HepG2 (cell line): Measurements from ENCODE around the gene SHANK2. TPM values are rescaled to one million over a fixed set of nuclear protein-coding genes. Genes with fewer than 3 reads are reported as not detected.

Source experiments
- ATAC-seq: fragments of 200-7000 bp; cut with Tn5 transposase; 3 replicates; pipeline ENCODE4 v1.9.1; 2020; ENCODE audit warnings: mild to moderate bottlenecking, moderate library complexity
- BruUV-seq: library from RNA; stranded (reverse); fragments of 400-500 nt; replicated peaks from 2 replicates; lab custom pipeline; 2021; lab: Mats Ljungman, UMichigan
- CTCF ChIA-PET: fragments of 300-600 bp; formaldehyde crosslinking; extraction: SDS; loops from one replicate; lab custom pipeline; 2021; ENCODE audit warnings: low total read pairs, inconsistent platforms, low intra/inter-chr PET ratio; lab: Yijun Ruan, JAX
- POLR2A ChIA-PET: fragments of 350-600 bp; sonication (Branson Sonifier 250); formaldehyde crosslinking; loops from one replicate; lab custom pipeline; 2020; ENCODE audit warnings: antibody characterized with exemption, inconsistent platforms; lab: Yijun Ruan, JAX
- DNase-seq: peaks from one replicate; pipeline ENCODE4 v3.0.0-alpha.2; 2015; ENCODE audit warnings: low spot score
- FAIRE-seq: peaks from 3 replicates; lab custom pipeline; 2011; peaks lifted over from hg19 to GRCh38; lab: Jason Lieb, UNC
- H2AFZ ChIP-seq: one replicate; pipeline ENCODE4 v1.6.1; 2011; ENCODE audit warnings: low read length, inconsistent platforms
- H3K27ac ChIP-seq: fragments of 300-600 bp; 3 replicates; pipeline ENCODE4 v1.8.0; 2011; ENCODE audit warnings: mixed run types, mild to moderate bottlenecking, mixed read lengths, low read length, inconsistent platforms; ENCODE audit not compliant: insufficient read depth; ENCODE audit errors: extremely low read length
- H3K27me3 ChIP-seq, 2 experiments: fragments of 200-600 bp in 1 of 2; 2 replicates in 1 of 2; 3 replicates in 1 of 2; pipeline versions ENCODE4 v1.6.0 to v1.8.0; 2011; ENCODE audit warnings: low read length in 2 of 2, mild to moderate bottlenecking in 2 of 2, moderate library complexity in 2 of 2, inconsistent platforms in 1 of 2; ENCODE audit not compliant: insufficient read depth in 2 of 2, control insufficient read depth in 1 of 2
- H3K36me3 ChIP-seq, 2 experiments: fragments of 200-600 bp in 1 of 2; replicated peaks in 1 of 2; 2 replicates in 1 of 2; 3 replicates in 1 of 2; pipeline versions ENCODE4 v1.5.1 to v1.8.0; 2011; ENCODE audit warnings: low read length in 2 of 2, inconsistent platforms in 1 of 2; ENCODE audit not compliant: insufficient read depth in 2 of 2, control insufficient read depth in 1 of 2
- H3K4me1 ChIP-seq: 2 replicates; pipeline ENCODE4 v1.5.1; 2012; ENCODE audit warnings: low read length, inconsistent platforms; ENCODE audit not compliant: insufficient read depth
- H3K4me2 ChIP-seq: 2 replicates; pipeline ENCODE4 v1.6.0; 2011; ENCODE audit warnings: low read depth, low read length, inconsistent platforms
- H3K4me3 ChIP-seq, 3 experiments: fragments of 200-600 bp in 1 of 3; sonication (generic), shearing (Covaris generic) in 1 of 3; replicated peaks in 1 of 3; 2 replicates each; pipeline ENCODE4 v1.5.1; 2011 to 2016; ENCODE audit warnings: low read length in 3 of 3, inconsistent platforms in 2 of 3, low read depth in 2 of 3, mild to moderate bottlenecking in 2 of 3, control low read depth in 1 of 3, mixed read lengths in 1 of 3; ENCODE audit not compliant: insufficient read depth in 1 of 3
- H3K79me2 ChIP-seq: one replicate; pipeline ENCODE4 v1.6.1; 2011; ENCODE audit warnings: low read length, inconsistent platforms; ENCODE audit not compliant: insufficient read depth
- H3K9ac ChIP-seq: 2 replicates; pipeline ENCODE4 v1.6.0; 2011; ENCODE audit warnings: mild to moderate bottlenecking, low read depth, low read length, inconsistent platforms; ENCODE audit not compliant: insufficient read depth
- H3K9me3 ChIP-seq: 2 replicates; pipeline ENCODE4 v1.5.1; 2012; ENCODE audit warnings: mild to moderate bottlenecking, low read length
- H4K20me1 ChIP-seq: 2 replicates; pipeline ENCODE4 v1.6.0; 2011; ENCODE audit warnings: inconsistent platforms, mild to moderate bottlenecking, low read length, moderate library complexity; ENCODE audit not compliant: insufficient read depth
- CBFB ChIP-seq: sonication (generic); formaldehyde crosslinking; IDR thresholded peaks from 2 replicates; pipeline ENCODE4 v1.4.0; 2020; ENCODE audit warnings: missing genetic modification reagents
- CEBPG ChIP-seq: IDR thresholded peaks from 2 replicates; pipeline ENCODE4 v1.6.1; 2016
- DMAP1 ChIP-seq: IDR thresholded peaks from 2 replicates; pipeline ENCODE4 v1.6.1; 2016
- ZNF598 ChIP-seq: sonication (generic); formaldehyde crosslinking; IDR thresholded peaks from 2 replicates; pipeline ENCODE4 v1.5.1; 2020; ENCODE audit warnings: mild to moderate bottlenecking, missing genetic modification reagents, borderline replicate concordance
- WGBS: methylation state at CpG from one replicate; pipeline ENCODE4 v1.1.6; 2017; ENCODE audit warnings: low lambda C conversion rate; 5-methylcytosine and 5-hydroxymethylcytosine counted together
- in situ Hi-C: cut with HindIII; loops from 2 replicates; pipeline ENCODE4 v1.10.0; 2017; ENCODE audit warnings: low pct_unique_long_range_greater_than_20kb; ENCODE audit not compliant: extremely low pct_ligation_motif_present
- intact Hi-C: fragments of 100-400 bp; cut with micrococcal nuclease; formaldehyde crosslinking; loops from one replicate; pipeline ENCODE4 v1.10.0; 2022; ENCODE audit not compliant: unreplicated experiment
- polyA plus RNA-seq, 8 experiments: library from polyadenylated mRNA; depleted of rRNA in 3 of 8; stranded (reverse) in 7 of 8; unstranded in 1 of 8; fragments of >200 nt; fragmentation: Illumina TruSeq in 4 of 8; extraction: Trizol in 4 of 8; gene quantifications; 2 replicates each; pipeline versions ENCODE4 v1.2.1 to v1.2.3, GENCODE V29; 2011 to 2016; ENCODE audit warnings: low read depth in 4 of 8, missing spikeins in 1 of 8, mixed read lengths in 1 of 8; ENCODE audit not compliant: insufficient read depth in 1 of 8
- total RNA-seq, 5 experiments: library from RNA; depleted of rRNA; stranded (reverse); fragments of >200 nt; fragmentation: Illumina TruSeq; extraction: Trizol; gene quantifications; 2 replicates each; pipeline ENCODE4 v1.2.3, GENCODE V29; 2016; ENCODE audit warnings: low read depth in 1 of 5
- TF ChIP-seq, protein P1 (sequence below): sonication (generic); formaldehyde crosslinking; IDR thresholded peaks from 2 replicates; pipeline ENCODE4 v1.4.0; 2020; ENCODE audit warnings: missing genetic modification reagents
- TF ChIP-seq, protein P2 (sequence below): sonication (generic); formaldehyde crosslinking; IDR thresholded peaks from 2 replicates; pipeline ENCODE4 v1.4.0; 2020; ENCODE audit warnings: mild to moderate bottlenecking, missing genetic modification reagents

SHANK2 gene
- total and polyA plus RNA-seq, 2 of the 13 experiments (the other 11 are each of a cell fraction or from before 2014, with no cell fraction given): 10.2 to 13.0 TPM

DNA sequence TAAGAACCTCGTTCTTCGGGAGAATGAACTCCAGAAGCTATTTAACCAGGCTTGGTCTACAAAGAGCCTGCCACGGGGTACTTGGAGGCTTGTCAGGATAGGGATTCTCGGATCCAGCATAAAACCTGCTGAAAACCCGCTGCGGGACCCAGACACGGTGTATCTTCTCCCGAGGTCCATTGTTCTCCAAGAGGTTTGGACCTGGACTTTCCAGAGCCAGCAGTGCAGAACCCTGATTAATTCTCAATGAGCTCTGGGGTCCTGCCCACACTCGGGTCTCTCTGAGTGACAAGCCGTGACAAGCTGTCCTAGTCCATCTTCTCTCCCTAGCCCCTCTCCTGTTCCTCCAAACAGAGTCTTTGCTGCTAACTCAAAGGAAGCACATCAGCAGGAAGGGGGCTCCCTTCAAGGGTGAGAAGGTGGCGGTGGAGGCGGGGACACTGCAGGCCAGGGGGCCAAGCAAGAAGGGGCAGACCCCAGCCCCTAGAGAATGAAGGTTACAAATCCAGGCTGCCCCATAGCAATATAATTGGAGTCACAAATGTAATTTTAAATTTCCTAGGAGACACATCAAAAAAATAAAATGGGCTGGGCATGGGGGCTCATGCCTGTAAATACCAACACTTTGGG, 12.2 kb downstream of the SHANK2 start:
- no peak overlapping the region for H3K4me3 ChIP-seq
- H3K79me2 ChIP-seq: peaks cover 92% of the 10 kb centered on the region
- POLR2A ChIA-PET: interaction anchor here (1.2 to 4.5 kb wide), 2 partner anchors 13 to 87 kb away, joined by 6 to 55 read pairs; partner anchors contain the start of gene SHANK2
- H3K36me3 ChIP-seq: peaks cover 20 to 55% of the 10 kb centered on the region in 2 experiments
- in situ Hi-C loops: no loop called here
- peaks cover 61% of the 10 kb centered on the region for H3K4me1 ChIP-seq
- no peaks in the 10 kb centered on the region for H3K9me3 ChIP-seq
- H4K20me1 ChIP-seq: peaks cover 8% of the 10 kb centered on the region; the same call in 1 of the 2 replicates
- peak overlapping the region; percentile 75; the same call in 1 of the 2 replicates for H3K4me2 ChIP-seq
- BruUV-seq: no TSS peak
- H3K27ac ChIP-seq: peak overlapping the region; percentile 88
- WGBS: 91% methylated on average over 6 of the region's 12 CpGs
- FAIRE-seq: no peak
- intact Hi-C loops: loop anchor here (10.0 kb wide), 1 partner anchor 85 kb away; no protein-coding TSS in a partner anchor
- no peak for DNase-seq
- peak overlapping the region; percentile 55; the same call in 1 of the 2 replicates for H3K9ac ChIP-seq
- H2AFZ ChIP-seq: no peak overlapping the region
- CTCF ChIA-PET: no interaction called here
- H3K27me3 ChIP-seq: no peaks in the 10 kb centered on the region
- TF ChIP-seq CEBPG (no peak), DMAP1 (CRISPR knock-in tag) (no peak), CBFB (CRISPR knock-in tag) (no peak), ZNF598 (CRISPR knock-in tag) (0 out of 2 replicates have a peak, but pooled peaks have one; percentile 4)
- TF ChIP-seq, protein P1, sequence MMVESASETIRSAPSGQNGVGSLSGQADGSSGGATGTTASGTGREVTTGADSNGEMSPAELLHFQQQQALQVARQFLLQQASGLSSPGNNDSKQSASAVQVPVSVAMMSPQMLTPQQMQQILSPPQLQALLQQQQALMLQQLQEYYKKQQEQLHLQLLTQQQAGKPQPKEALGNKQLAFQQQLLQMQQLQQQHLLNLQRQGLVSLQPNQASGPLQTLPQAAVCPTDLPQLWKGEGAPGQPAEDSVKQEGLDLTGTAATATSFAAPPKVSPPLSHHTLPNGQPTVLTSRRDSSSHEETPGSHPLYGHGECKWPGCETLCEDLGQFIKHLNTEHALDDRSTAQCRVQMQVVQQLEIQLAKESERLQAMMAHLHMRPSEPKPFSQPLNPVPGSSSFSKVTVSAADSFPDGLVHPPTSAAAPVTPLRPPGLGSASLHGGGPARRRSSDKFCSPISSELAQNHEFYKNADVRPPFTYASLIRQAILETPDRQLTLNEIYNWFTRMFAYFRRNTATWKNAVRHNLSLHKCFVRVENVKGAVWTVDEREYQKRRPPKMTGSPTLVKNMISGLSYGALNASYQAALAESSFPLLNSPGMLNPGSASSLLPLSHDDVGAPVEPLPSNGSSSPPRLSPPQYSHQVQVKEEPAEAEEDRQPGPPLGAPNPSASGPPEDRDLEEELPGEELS (CRISPR knock-in tag): no peak
- TF ChIP-seq, protein P2, sequence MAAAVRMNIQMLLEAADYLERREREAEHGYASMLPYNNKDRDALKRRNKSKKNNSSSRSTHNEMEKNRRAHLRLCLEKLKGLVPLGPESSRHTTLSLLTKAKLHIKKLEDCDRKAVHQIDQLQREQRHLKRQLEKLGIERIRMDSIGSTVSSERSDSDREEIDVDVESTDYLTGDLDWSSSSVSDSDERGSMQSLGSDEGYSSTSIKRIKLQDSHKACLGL: no peak
- ATAC-seq: no peak
